SK-N-SH (cell line): Measurements from ENCODE around the gene PGM5. TPM values are rescaled to one million over a fixed set of nuclear protein-coding genes. Genes with fewer than 3 reads are reported as not detected.

Experiments used
- CTCF ChIA-PET: fragments of 300-600, 350-600 bp; formaldehyde crosslinking; extraction: SDS; loops from one replicate; lab custom pipeline; 2021; lab: Yijun Ruan, JAX
- POLR2A ChIA-PET: fragments of 350-600 bp; sonication (Branson Sonifier 250); formaldehyde crosslinking; extraction: SDS; loops from one replicate; lab custom pipeline; 2020; ENCODE audit warnings: antibody characterized with exemption, inconsistent platforms; lab: Yijun Ruan, JAX
- DNase-seq: peaks from one replicate; pipeline ENCODE4 v3.0.0; 2012
- H2AFZ ChIP-seq: fragments of 200-600 bp; sonication (generic); 2 replicates; pipeline ENCODE4 v1.8.1; 2016; ENCODE audit warnings: antibody characterized with exemption, mild to moderate bottlenecking, low read depth
- H3F3A ChIP-seq: fragments of 200-600 bp; sonication (generic); replicated peaks from 2 replicates; pipeline ENCODE3; 2016; ENCODE audit warnings: antibody characterized with exemption, mild to moderate bottlenecking; ENCODE audit not compliant: insufficient read depth
- H3K27ac ChIP-seq, 2 experiments: fragments of 200-500 bp in 1 of 2; fragments of 200-600 bp in 1 of 2; sonication (Bioruptor generic) in 1 of 2; sonication (generic), shearing (Covaris generic) in 1 of 2; 2 replicates each; pipeline versions ENCODE4 v1.5.1 to v1.6.1; 2014 to 2016; ENCODE audit warnings: low read depth in 2 of 2, inconsistent platforms in 1 of 2, low read length in 1 of 2, mild to moderate bottlenecking in 1 of 2, mixed read lengths in 1 of 2
- H3K27me3 ChIP-seq: fragments of 200-600 bp; sonication (generic), shearing (Covaris generic); 2 replicates; pipeline ENCODE4 v1.6.1; 2016; ENCODE audit warnings: mixed run types; ENCODE audit not compliant: insufficient read depth
- H3K36me3 ChIP-seq, 2 experiments: fragments of 200-500 bp in 1 of 2; fragments of 200-600 bp in 1 of 2; sonication (Bioruptor generic) in 1 of 2; sonication (generic) in 1 of 2; replicated peaks in 1 of 2; 2 replicates each; pipeline versions ENCODE3 to v1.5.1; 2014 to 2016; ENCODE audit warnings: low read length in 1 of 2, mild to moderate bottlenecking in 1 of 2; ENCODE audit not compliant: insufficient read depth in 2 of 2, control insufficient read depth in 1 of 2
- H3K4me1 ChIP-seq, 2 experiments: fragments of 200-500 bp in 1 of 2; fragments of 200-600 bp in 1 of 2; sonication (Bioruptor generic) in 1 of 2; sonication (generic), shearing (Covaris generic) in 1 of 2; 2 replicates each; pipeline versions ENCODE4 v1.5.1 to v1.6.1; 2014 to 2016; ENCODE audit warnings: low read depth in 1 of 2, low read length in 1 of 2, mixed run types in 1 of 2; ENCODE audit not compliant: insufficient read depth in 2 of 2, control insufficient read depth in 1 of 2
- H3K4me2 ChIP-seq: fragments of 200-600 bp; sonication (generic), shearing (Covaris generic); 2 replicates; pipeline ENCODE4 v1.6.1; 2017; ENCODE audit warnings: mixed run types
- H3K4me3 ChIP-seq, 2 experiments: fragments of 200-500 bp in 1 of 2; fragments of 200-600 bp in 1 of 2; sonication (Bioruptor generic) in 1 of 2; sonication (generic), shearing (Covaris generic) in 1 of 2; 2 replicates each; pipeline versions ENCODE4 v1.5.1 to v1.8.1; 2014 to 2016; ENCODE audit warnings: low read depth in 2 of 2, inconsistent platforms in 1 of 2, low read length in 1 of 2, mild to moderate bottlenecking in 1 of 2, mixed read lengths in 1 of 2, moderate library complexity in 1 of 2
- H3K79me2 ChIP-seq: fragments of 200-600 bp; sonication (generic); 2 replicates; pipeline ENCODE4 v1.8.1; 2017; ENCODE audit warnings: mild to moderate bottlenecking; ENCODE audit not compliant: insufficient read depth
- H3K9ac ChIP-seq: fragments of 200-600 bp; sonication (generic); 2 replicates; pipeline ENCODE4 v1.6.1; 2017; ENCODE audit warnings: mixed run types
- H3K9me2 ChIP-seq: fragments of 200-600 bp; sonication (generic); 2 replicates; pipeline ENCODE4 v1.6.1; 2017; ENCODE audit warnings: mixed run types
- H3K9me3 ChIP-seq: fragments of 200-600 bp; sonication (generic); 2 replicates; pipeline ENCODE4 v1.6.1; 2017; ENCODE audit warnings: mixed run types, mild to moderate bottlenecking, moderate library complexity
- H4K20me1 ChIP-seq: fragments of 200-600 bp; sonication (generic); 2 replicates; pipeline ENCODE4 v1.6.1; 2017; ENCODE audit warnings: mild to moderate bottlenecking, mixed run types; ENCODE audit not compliant: insufficient read depth
- CTCF ChIP-seq: fragments of 200-600 bp; sonication (generic); IDR thresholded peaks from 2 replicates; pipeline ENCODE4 v1.6.1; 2017; ENCODE audit warnings: antibody characterized with exemption, mild to moderate bottlenecking, moderate library complexity
- ELF1 ChIP-seq: IDR thresholded peaks from 2 replicates; pipeline ENCODE4 v1.4.0; 2012
- FOSL2 ChIP-seq: IDR thresholded peaks from 2 replicates; pipeline ENCODE4 v1.4.0; 2012; ENCODE audit warnings: low read depth, mild to moderate bottlenecking, moderate library complexity, borderline replicate concordance
- FOXM1 ChIP-seq: IDR thresholded peaks from 2 replicates; pipeline ENCODE4 v1.4.0; 2012; ENCODE audit warnings: low read depth, mild to moderate bottlenecking
- GATA2 ChIP-seq: sonication (generic); formaldehyde crosslinking; IDR thresholded peaks from 2 replicates; pipeline ENCODE4 v1.5.0; 2020; ENCODE audit warnings: mild to moderate bottlenecking, missing genetic modification reagents
- IRF3 ChIP-seq: fragments of 150-350 bp; IDR thresholded peaks from 2 replicates; pipeline ENCODE4 v1.6.1; 2016; ENCODE audit warnings: mild to moderate bottlenecking, low read depth, low read length
- JUND ChIP-seq: IDR thresholded peaks from 2 replicates; pipeline ENCODE4 v1.4.0; 2012
- MEF2A ChIP-seq: IDR thresholded peaks from 2 replicates; pipeline ENCODE4 v1.4.0; 2012; ENCODE audit warnings: low read depth, borderline replicate concordance
- MXI1 ChIP-seq: IDR thresholded peaks from 2 replicates; pipeline ENCODE4 v1.6.1; 2012; ENCODE audit warnings: mild to moderate bottlenecking, low read depth, low read length, improper control_type of control experiment
- POLR2AphosphoS5 ChIP-seq: IDR thresholded peaks from 2 replicates; pipeline ENCODE4 v1.6.1; 2012; ENCODE audit warnings: low read depth, low read length
- SMC3 ChIP-seq: IDR thresholded peaks from 2 replicates; pipeline ENCODE4 v1.6.1; 2012; ENCODE audit warnings: low read depth, low read length, improper control_type of control experiment
- ZBTB33 ChIP-seq: IDR thresholded peaks from 2 replicates; pipeline ENCODE4 v1.4.0; 2012; ENCODE audit warnings: low read depth, borderline replicate concordance
- WGBS: methylation state at CpG from one replicate; pipeline ENCODE4 v1.1.6; 2017; ENCODE audit warnings: low lambda C conversion rate; 5-methylcytosine and 5-hydroxymethylcytosine counted together
- polyA plus RNA-seq, 3 experiments: library from polyadenylated mRNA; depleted of rRNA; stranded (reverse); fragments of >200 nt; gene quantifications; 2 replicates each; pipeline ENCODE4 v1.2.3, GENCODE V29; 2012

Gene PGM5
- polyA plus RNA-seq, 1 of the 3 experiments (the other 2 are of a cell fraction) = not detected

- TF ChIP-seq ZBTB33 (no peak), IRF3 (no peak), SMC3 (no peak), GATA2 (CRISPR knock-in tag) (no peak)
- TF ChIP-seq, all 33 proteins: peak for 0
Measured at GRCh38 chr9:68502279-68502678, 145.9 kb downstream of the PGM5 start (continued).

- H3F3A ChIP-seq = no peaks in the 10 kb centered on the region
- no peaks in the 10 kb centered on the region for H3K9me2 ChIP-seq
- H2AFZ ChIP-seq = no peak overlapping the region
- no peak for TF ChIP-seq ELF1
- TF ChIP-seq MXI1 = no peak
- no peak for TF ChIP-seq JUND
- TF ChIP-seq, all 33 proteins: peak for 0
- no peaks in the 10 kb centered on the region for H3K9me3 ChIP-seq
- no peak overlapping the region for H3K4me3 ChIP-seq
- WGBS = 15% methylated on average over 3 of the region's 4 CpGs
- H3K27me3 ChIP-seq = peaks cover 8% of the 10 kb centered on the region; the same call in 1 of the 2 replicates
- no peak for DNase-seq
- H3K27ac ChIP-seq = no peak overlapping the region
- H4K20me1 ChIP-seq = no peaks in the 10 kb centered on the region
- H3K4me1 ChIP-seq = no peaks in the 10 kb centered on the region
- CTCF ChIA-PET = interaction anchor here (1.3 to 2.0 kb wide), 2 partner anchors 27 to 54 kb away, joined by 4 to 5 read pairs; no protein-coding TSS in a partner anchor
- H3K9ac ChIP-seq = no peak overlapping the region
- POLR2A ChIA-PET = no interaction called here
- H3K4me2 ChIP-seq = no peak overlapping the region
- H3K36me3 ChIP-seq = no peaks in the 10 kb centered on the region
- no peaks in the 10 kb centered on the region for H3K79me2 ChIP-seq
Measured at GRCh38 chr9:68505681-68506409, 149.4 kb downstream of the PGM5 start.

GRCh38 chr9:68506551-68506950, 150.1 kb downstream of the PGM5 start:
- Histone ChIP-seq H3K4me2 (no peak overlapping the region), H2AFZ (no peak overlapping the region), H3K4me1 (no peaks in the 10 kb centered on the region), H3K36me3 (no peaks in the 10 kb centered on the region), H3K9me3 (no peaks in the 10 kb centered on the region), H3K27me3 (peaks cover 8% of the 10 kb centered on the region; the same call in 1 of the 2 replicates), H3K9ac (no peak overlapping the region), H4K20me1 (no peaks in the 10 kb centered on the region), H3F3A (no peaks in the 10 kb centered on the region), H3K27ac (no peak overlapping the region), H3K9me2 (no peaks in the 10 kb centered on the region), H3K4me3 (no peak overlapping the region), H3K79me2 (no peaks in the 10 kb centered on the region)
- TF ChIP-seq CTCF (no peak), FOXM1 (no peak), FOSL2 (no peak), POLR2AphosphoS5 (no peak), MEF2A (no peak)
- ChIA-PET CTCF (interaction anchor here (2.0 kb wide), 1 partner anchor 26 kb away, joined by 5 read pairs; no protein-coding TSS in a partner anchor), POLR2A (no interaction called here)
- no peak for DNase-seq
- 14% methylated on average over 1 of the region's 1 CpG for WGBS
